ENCODE data around the gene UBE2N. TPM values are rescaled to one million over a fixed set of nuclear protein-coding genes. Genes with fewer than 3 reads are reported as not detected.

The UBE2N gene
- total RNA-seq, 1 experiment from 2014 or later: 82.1 TPM

GRCh38 chr12:93427779-93428564 is 13.8 kb downstream of the UBE2N start:
- H3K4me2 ChIP-seq: no peak overlapping the region
- H3K4me3 ChIP-seq: no peak overlapping the region
- H3K79me2 ChIP-seq (ENCODE audit: low read depth): peaks cover 97% of the 10 kb centered on the region
- peaks cover 92% of the 10 kb centered on the region for H4K20me1 ChIP-seq (ENCODE audit: insufficient read depth)
- H3K9me3 ChIP-seq (ENCODE audit: insufficient read depth, low read depth): no peaks in the 10 kb centered on the region
- POLR2A ChIA-PET (ENCODE audit: unreplicated experiment): interaction anchor here (0.6 kb wide), 1 partner anchor 414 kb away, joined by 37 read pairs; no protein-coding TSS in a partner anchor
- no peak for DNase-seq
- H3F3A ChIP-seq (ENCODE audit: insufficient read depth, low read depth): peaks cover 9% of the 10 kb centered on the region; the same call in 1 of the 2 replicates
- H3K36me3 ChIP-seq (ENCODE audit: low read depth): no peaks in the 10 kb centered on the region
- H2AFZ ChIP-seq: no peak overlapping the region
- no peaks in the 10 kb centered on the region; the same call in 1 of the 2 replicates for H3K4me1 ChIP-seq (replicated peaks; ENCODE audit: insufficient read depth)
- BruUV-seq (replicated peaks): no TSS peak
- H3K27me3 ChIP-seq (ENCODE audit: insufficient read depth, low read depth): no peaks in the 10 kb centered on the region
- intact Hi-C loops (cut with micrococcal nuclease; ENCODE audit: unreplicated experiment): no loop called here
- H3K9me2 ChIP-seq (ENCODE audit: insufficient read depth): no peaks in the 10 kb centered on the region
- H3K27ac ChIP-seq: no peak overlapping the region
- TF ChIP-seq EZH2 (IDR thresholded peaks at IDR 0.05; ENCODE audit: low read depth): no peak
- TF ChIP-seq, protein P1, sequence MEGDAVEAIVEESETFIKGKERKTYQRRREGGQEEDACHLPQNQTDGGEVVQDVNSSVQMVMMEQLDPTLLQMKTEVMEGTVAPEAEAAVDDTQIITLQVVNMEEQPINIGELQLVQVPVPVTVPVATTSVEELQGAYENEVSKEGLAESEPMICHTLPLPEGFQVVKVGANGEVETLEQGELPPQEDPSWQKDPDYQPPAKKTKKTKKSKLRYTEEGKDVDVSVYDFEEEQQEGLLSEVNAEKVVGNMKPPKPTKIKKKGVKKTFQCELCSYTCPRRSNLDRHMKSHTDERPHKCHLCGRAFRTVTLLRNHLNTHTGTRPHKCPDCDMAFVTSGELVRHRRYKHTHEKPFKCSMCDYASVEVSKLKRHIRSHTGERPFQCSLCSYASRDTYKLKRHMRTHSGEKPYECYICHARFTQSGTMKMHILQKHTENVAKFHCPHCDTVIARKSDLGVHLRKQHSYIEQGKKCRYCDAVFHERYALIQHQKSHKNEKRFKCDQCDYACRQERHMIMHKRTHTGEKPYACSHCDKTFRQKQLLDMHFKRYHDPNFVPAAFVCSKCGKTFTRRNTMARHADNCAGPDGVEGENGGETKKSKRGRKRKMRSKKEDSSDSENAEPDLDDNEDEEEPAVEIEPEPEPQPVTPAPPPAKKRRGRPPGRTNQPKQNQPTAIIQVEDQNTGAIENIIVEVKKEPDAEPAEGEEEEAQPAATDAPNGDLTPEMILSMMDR (conservative IDR thresholded peaks at IDR 0.05): no peak
- CTCF ChIA-PET: interaction anchor here (0.5 kb wide), 1 partner anchor 8 kb away, joined by 3 read pairs; no protein-coding TSS in a partner anchor

- POLR2A ChIA-PET (ENCODE audit: unreplicated experiment): interaction anchor here (0.7 kb wide), 1 partner anchor 12 kb away, joined by 4 read pairs; no protein-coding TSS in a partner anchor
- no peak for DNase-seq
- H3K4me2 ChIP-seq: no peak overlapping the region
- BruUV-seq (replicated peaks): no TSS peak
- CTCF ChIA-PET: no interaction called here
- no peak overlapping the region for H3K27ac ChIP-seq
- intact Hi-C loops (cut with micrococcal nuclease; ENCODE audit: unreplicated experiment): no loop called here
- TF ChIP-seq, protein P1 (conservative IDR thresholded peaks at IDR 0.05): no peak
- TF ChIP-seq EZH2 (IDR thresholded peaks at IDR 0.05; ENCODE audit: low read depth): no peak
- H2AFZ ChIP-seq: no peak overlapping the region
- H3F3A ChIP-seq (ENCODE audit: insufficient read depth, low read depth): peaks cover 16% of the 10 kb centered on the region; the same call in 1 of the 2 replicates
- H3K79me2 ChIP-seq (ENCODE audit: low read depth): peaks cover 97% of the 10 kb centered on the region
- H3K4me3 ChIP-seq: no peak overlapping the region
- H3K36me3 ChIP-seq (ENCODE audit: low read depth): no peaks in the 10 kb centered on the region
- no peaks in the 10 kb centered on the region for H3K9me3 ChIP-seq (ENCODE audit: insufficient read depth, low read depth)
- H3K9me2 ChIP-seq (ENCODE audit: insufficient read depth): no peaks in the 10 kb centered on the region
- H3K27me3 ChIP-seq (ENCODE audit: insufficient read depth, low read depth): no peaks in the 10 kb centered on the region
- H4K20me1 ChIP-seq (ENCODE audit: insufficient read depth): peaks cover 88% of the 10 kb centered on the region
- H3K4me1 ChIP-seq (replicated peaks; ENCODE audit: insufficient read depth): no peaks in the 10 kb centered on the region; the same call in 1 of the 2 replicates
Measured at GRCh38 chr12:93426412-93426805, 15.3 kb downstream of the UBE2N start.

DNA sequence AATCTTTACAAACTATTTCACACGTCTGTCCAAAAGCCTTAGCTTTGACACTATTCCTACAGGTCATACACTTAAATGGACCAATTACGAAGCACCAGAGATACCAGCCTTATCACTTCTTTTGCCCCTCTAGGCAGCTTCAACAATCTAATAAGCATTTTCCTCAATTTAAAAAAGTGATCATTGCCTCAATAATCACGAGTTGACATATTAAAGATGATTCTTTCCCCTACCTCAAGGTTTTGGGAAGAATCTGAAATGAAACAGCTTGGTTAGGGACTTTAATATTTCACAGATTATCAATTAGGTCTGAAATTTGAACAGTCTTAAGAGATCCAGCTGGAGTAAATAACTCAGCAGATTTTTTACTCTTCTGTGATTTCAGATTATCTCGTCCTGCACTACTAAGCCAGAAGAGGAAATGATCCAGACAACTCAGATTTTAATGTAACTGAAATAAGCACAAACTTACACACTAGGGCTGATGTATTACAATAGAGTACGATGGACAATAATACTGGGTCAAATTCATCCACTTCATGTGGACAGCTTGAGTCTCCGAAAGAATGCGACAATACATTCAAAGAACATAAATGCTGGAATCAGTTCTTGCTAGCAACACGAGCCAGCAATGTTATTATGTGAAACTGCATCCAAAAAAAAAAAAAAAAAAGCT is 15.9 kb downstream of the UBE2N start:
- no peak overlapping the region for H2AFZ ChIP-seq
- H3K9me2 ChIP-seq (ENCODE audit: insufficient read depth): no peaks in the 10 kb centered on the region
- CTCF ChIA-PET: no interaction called here

More for the DNA sequence above, 15.9 kb downstream of the UBE2N start:
- intact Hi-C loops (cut with micrococcal nuclease; ENCODE audit: unreplicated experiment): no loop called here
- TF ChIP-seq, protein P1 (conservative IDR thresholded peaks at IDR 0.05): no peak
- TF ChIP-seq EZH2 (IDR thresholded peaks at IDR 0.05; ENCODE audit: low read depth): no peak
- no peak overlapping the region for H3K4me3 ChIP-seq
- peaks cover 87% of the 10 kb centered on the region for H4K20me1 ChIP-seq (ENCODE audit: insufficient read depth)
- H3K9me3 ChIP-seq (ENCODE audit: insufficient read depth, low read depth): no peaks in the 10 kb centered on the region
- no peaks in the 10 kb centered on the region for H3K27me3 ChIP-seq (ENCODE audit: insufficient read depth, low read depth)
- BruUV-seq (replicated peaks): no TSS peak
- peaks cover 96% of the 10 kb centered on the region for H3K79me2 ChIP-seq (ENCODE audit: low read depth)
- DNase-seq: no peak
- no peak overlapping the region for H3K27ac ChIP-seq
- POLR2A ChIA-PET (ENCODE audit: unreplicated experiment): interaction anchor here (0.7 kb wide), 1 partner anchor 12 kb away, joined by 4 read pairs; no protein-coding TSS in a partner anchor
- no peak overlapping the region for H3K4me2 ChIP-seq
- H3K4me1 ChIP-seq (replicated peaks; ENCODE audit: insufficient read depth): no peaks in the 10 kb centered on the region; the same call in 1 of the 2 replicates
- H3K36me3 ChIP-seq (ENCODE audit: low read depth): no peaks in the 10 kb centered on the region
- H3F3A ChIP-seq (ENCODE audit: insufficient read depth, low read depth): peaks cover 16% of the 10 kb centered on the region; the same call in 1 of the 2 replicates

Data from PC-9 (cell line).